ENCODE data around the gene SEMA4B. TPM values are rescaled to one million over a fixed set of nuclear protein-coding genes. Genes with fewer than 3 reads are reported as not detected.
"Not testable (repeated sequence)": the region's sequence is repeated elsewhere in the genome, so short reads cannot be mapped to it uniquely, and the experiment has no call there.

Gene SEMA4B
- total and polyA plus RNA-seq, 2 donors (not counting 1 experiment from before 2014, with no cell fraction given) = 285 to 336 TPM

GRCh38 chr15:90271459-90272166 lies 70.5 kb downstream of the SEMA4B start:
- Histone ChIP-seq H3K9ac (ENCODE audit: low read length) (no peak overlapping the region), H3K36me3 (replicated peaks in 1 of 2; ENCODE audit: control extremely low read depth in 1 of 2, control insufficient read depth in 1 of 2, extremely low read depth in 1 of 2, insufficient read depth in 2 of 2, low read length in 1 of 2) (peaks cover 0 to 52% of the 10 kb centered on the region in 2 experiments), H3K27me3 (replicated peaks in 1 of 4; ENCODE audit: control extremely low read depth in 1 of 4, control insufficient read depth in 3 of 4, insufficient read depth in 4 of 4, low read length in 3 of 4) (no peaks in the 10 kb centered on the region), H3K79me2 (ENCODE audit: control insufficient read depth, insufficient read depth, low read length) (peaks cover 67% of the 10 kb centered on the region), H3K27ac (ENCODE audit: low read length in 2 of 2) (no peak overlapping the region), H4K20me1 (ENCODE audit: control insufficient read depth, insufficient read depth, low read length, poor library complexity, severe bottlenecking) (peaks cover 56% of the 10 kb centered on the region), H2AFZ (ENCODE audit: insufficient read depth, low read depth, low read length, poor library complexity, severe bottlenecking) (no peak overlapping the region), H3K4me3 (ENCODE audit: control extremely low read depth in 1 of 5, extremely low read depth in 1 of 5, insufficient read depth in 1 of 5, low read depth in 2 of 5, low read length in 4 of 5) (no peak overlapping the region), H3K4me1 (ENCODE audit: control insufficient read depth in 2 of 2, insufficient read depth in 2 of 2, low read length in 2 of 2) (peaks cover 19% of the 10 kb centered on the region in 2 donors), H3K9me3 (ENCODE audit: control extremely low read depth in 1 of 3, control insufficient read depth in 2 of 3, insufficient read depth in 1 of 3, low read length in 2 of 3) (no peaks in the 10 kb centered on the region), H3K4me2 (replicated peaks; ENCODE audit: low read depth, low read length, poor library complexity, severe bottlenecking) (no peak overlapping the region)
- ChIA-PET POLR2A (interaction anchor here (0.6 kb wide), 1 partner anchor 10 kb away, joined by 3 read pairs; no protein-coding TSS in a partner anchor), CTCF (interaction anchor here (0.6 to 2.2 kb wide), 3 partner anchors 14 to 394 kb away, joined by 3 to 8 read pairs (median 3); no protein-coding TSS in a partner anchor)
- no peak overlapping the region for H3K4me3 Mint-ChIP-seq
- WGBS (ENCODE audit: insufficient coverage) = 99% methylated on average over 5 of the region's 7 CpGs
- H3K9me3 Mint-ChIP-seq (ENCODE audit: insufficient read depth) = no peaks in the 10 kb centered on the region
- ATAC-seq (ENCODE audit: low read depth) (no peak), DNase-seq (no peak)
- TF ChIP-seq EZH2 (IDR thresholded peaks at IDR 0.05; ENCODE audit: borderline replicate concordance, insufficient read depth, low read depth, low read length, poor library complexity, severe bottlenecking) (no peak), CTCF (IDR thresholded peaks at IDR 0.05) (no peak)
- H3K4me1 Mint-ChIP-seq = peaks cover 44% of the 10 kb centered on the region
- no peak overlapping the region for H3K27ac Mint-ChIP-seq
- intact Hi-C loops (cut with micrococcal nuclease) = no loop called here
- H3K27me3 Mint-ChIP-seq = no peaks in the 10 kb centered on the region

GRCh38 chr15:90278467-90278866 lies 77.3 kb downstream of the SEMA4B start:
- POLR2A ChIA-PET; ATAC-seq (ENCODE audit: low read depth); H3K9me3 ChIP-seq (ENCODE audit: control extremely low read depth in 1 of 3, control insufficient read depth in 2 of 3, insufficient read depth in 1 of 3, low read length in 2 of 3); H3K4me2 ChIP-seq (replicated peaks; ENCODE audit: low read depth, low read length, poor library complexity, severe bottlenecking); H4K20me1 ChIP-seq (ENCODE audit: control insufficient read depth, insufficient read depth, low read length, poor library complexity, severe bottlenecking); H3K27ac Mint-ChIP-seq; intact Hi-C loops (cut with micrococcal nuclease); H2AFZ ChIP-seq (ENCODE audit: insufficient read depth, low read depth, low read length, poor library complexity, severe bottlenecking); H3K27ac ChIP-seq (ENCODE audit: low read length in 2 of 2); H3K36me3 ChIP-seq (replicated peaks in 1 of 2; ENCODE audit: control extremely low read depth in 1 of 2, control insufficient read depth in 1 of 2, extremely low read depth in 1 of 2, insufficient read depth in 2 of 2, low read length in 1 of 2); H3K4me1 Mint-ChIP-seq; H3K4me1 ChIP-seq (ENCODE audit: control insufficient read depth in 2 of 2, insufficient read depth in 2 of 2, low read length in 2 of 2); DNase-seq; H3K27me3 ChIP-seq (replicated peaks in 1 of 4; ENCODE audit: control extremely low read depth in 1 of 4, control insufficient read depth in 3 of 4, insufficient read depth in 4 of 4, low read length in 3 of 4); H3K9ac ChIP-seq (ENCODE audit: low read length); H3K27me3 Mint-ChIP-seq; H3K4me3 Mint-ChIP-seq; H3K4me3 ChIP-seq (ENCODE audit: control extremely low read depth in 1 of 5, extremely low read depth in 1 of 5, insufficient read depth in 1 of 5, low read depth in 2 of 5, low read length in 4 of 5); H3K9me3 Mint-ChIP-seq (ENCODE audit: insufficient read depth): not testable (repeated sequence)
- peaks cover 21% of the 10 kb centered on the region for H3K79me2 ChIP-seq (ENCODE audit: control insufficient read depth, insufficient read depth, low read length)
- CTCF ChIA-PET = interaction anchor here (1.0 kb wide), 1 partner anchor 129 kb away, joined by 5 read pairs; no protein-coding TSS in a partner anchor
- WGBS (ENCODE audit: insufficient coverage) = 100% methylated on average over 9 of the region's 12 CpGs

Small RNA genes within 50 kb of the gene (small RNA-seq; reads per million reads assigned to genes)
- not detected for gene RN7SL346P (ENCODE audit: insufficient read length, low read depth, low replicate concordance)

Other genes with a start within 250 kb of the SEMA4B start
- gene ZNF710, start 200.0 kb upstream of the SEMA4B start, total RNA-seq = 38.7 and 41.7 TPM in 2 replicates
- gene ZNF710, start 200.0 kb upstream of the SEMA4B start, polyA plus RNA-seq = 8.7 and 9.6 TPM in 2 replicates
- gene IDH2, start 98.9 kb upstream of the SEMA4B start, total RNA-seq = 30.7 and 33.3 TPM in 2 replicates
- 34.5 and 35.8 TPM in 2 replicates for gene IDH2, start 98.9 kb upstream of the SEMA4B start, polyA plus RNA-seq
- gene CIB1, start 32.6 kb downstream of the SEMA4B start, total RNA-seq = 139 and 153 TPM in 2 replicates
- 115 and 157 TPM in 2 replicates for gene CIB1, start 32.6 kb downstream of the SEMA4B start, polyA plus RNA-seq
- 9.0 and 10.4 TPM in 2 replicates for gene GDPGP1, start 32.9 kb downstream of the SEMA4B start, total RNA-seq
- gene GDPGP1, start 32.9 kb downstream of the SEMA4B start, polyA plus RNA-seq = 8.1 and 9.3 TPM in 2 replicates
- gene TTLL13, start 48.2 kb downstream of the SEMA4B start, total RNA-seq = 0.22 and 0.42 TPM in 2 replicates
- 0.33 TPM in 1 of 2 replicates, not detected in the other for gene TTLL13, start 48.2 kb downstream of the SEMA4B start, polyA plus RNA-seq
- 42.6 and 45.5 TPM in 2 replicates for gene NGRN, start 64.3 kb downstream of the SEMA4B start, total RNA-seq
- 23.1 and 24.0 TPM in 2 replicates for gene NGRN, start 64.3 kb downstream of the SEMA4B start, polyA plus RNA-seq
- gene ZNF774, start 151.0 kb downstream of the SEMA4B start, total RNA-seq = 0.54 and 1.4 TPM in 2 replicates
- 0.19 and 0.26 TPM in 2 replicates for gene ZNF774, start 151.0 kb downstream of the SEMA4B start, polyA plus RNA-seq
- 216 and 233 TPM in 2 replicates for gene IQGAP1, start 186.9 kb downstream of the SEMA4B start, total RNA-seq
- 49.7 and 104 TPM in 2 replicates for gene IQGAP1, start 186.9 kb downstream of the SEMA4B start, polyA plus RNA-seq